DMS79 (cell line): ENCODE measurements around the gene TAC4.
"Not testable (repeated sequence)": the region's sequence is repeated elsewhere in the genome, so short reads cannot be mapped to it uniquely, and the experiment has no call there.

Experiments
- DNase-seq: peaks from one replicate; lab custom pipeline; 2025; lab: John Stamatoyannopoulos, UW

TAC4 gene

GRCh38 chr17:49842371-49842770 is 5.5 kb downstream of the TAC4 start:
- DNase-seq, result no peak

- no peak for DNase-seq
Measured at GRCh38 chr17:49841548-49841947, 6.3 kb downstream of the TAC4 start.

GRCh38 chr17:49839455-49839854 is 8.4 kb downstream of the TAC4 start:
- DNase-seq, result no peak

- DNase-seq, result peak; percentile 36
Measured at GRCh38 chr17:49836111-49837030, 11.5 kb downstream of the TAC4 start.

- DNase-seq, result no peak
Measured at GRCh38 chr17:49835472-49835871, 12.4 kb downstream of the TAC4 start.

GRCh38 chr17:49834118-49834743 is 13.6 kb downstream of the TAC4 start:
- DNase-seq, result no peak

- DNase-seq, result no peak
Measured at GRCh38 chr17:49832840-49833599, 14.8 kb downstream of the TAC4 start.

- no peak for DNase-seq
Measured at GRCh38 chr17:49830605-49831004, 17.3 kb downstream of the TAC4 start.

GRCh38 chr17:49829026-49829425 is 18.8 kb downstream of the TAC4 start:
- no peak for DNase-seq

- not testable (repeated sequence) for DNase-seq
Measured at GRCh38 chr17:49828325-49828724, 19.5 kb downstream of the TAC4 start.

- DNase-seq, result no peak
Measured at GRCh38 chr17:49825645-49826044, 22.2 kb downstream of the TAC4 start.

- no peak for DNase-seq
Measured at GRCh38 chr17:49823614-49824013, 24.3 kb downstream of the TAC4 start.

GRCh38 chr17:49822829-49823228 is 25.0 kb downstream of the TAC4 start:
- DNase-seq, result no peak

GRCh38 chr17:49821916-49822315 is 26.0 kb downstream of the TAC4 start:
- DNase-seq, result no peak

- DNase-seq, result no peak
Measured at GRCh38 chr17:49821466-49821865, 26.4 kb downstream of the TAC4 start.

GRCh38 chr17:49820773-49821172 is 27.1 kb downstream of the TAC4 start:
- no peak for DNase-seq

- DNase-seq, result no peak
Measured at GRCh38 chr17:49819651-49820050, 28.2 kb downstream of the TAC4 start.

- DNase-seq, result no peak
Measured at GRCh38 chr17:49819138-49819537, 28.7 kb downstream of the TAC4 start.

- DNase-seq, result no peak
Measured at GRCh38 chr17:49817993-49818392, 29.9 kb downstream of the TAC4 start.

GRCh38 chr17:49815761-49816281 is 32.0 kb downstream of the TAC4 start:
- DNase-seq, result no peak

GRCh38 chr17:49814781-49815529 is 32.9 kb downstream of the TAC4 start:
- no peak for DNase-seq

GRCh38 chr17:49809056-49809455 is 38.8 kb downstream of the TAC4 start:
- no peak for DNase-seq
